Stimulated activated CD4-positive, alpha-beta T cell treated with anti-CD3 and anti-CD28 coated beads, Interleukin-1b, Interleukin-23, amount 100 ng/mL, for 1 hour (primary cell): ENCODE results near the gene FGF14.

Experiments used
- DNase-seq, 2 donors: peaks; one replicate each; pipeline ENCODE4 v3.0.0-alpha.2; 2020; ENCODE audit warnings: low read depth in 2 of 2

The FGF14 gene

DNA sequence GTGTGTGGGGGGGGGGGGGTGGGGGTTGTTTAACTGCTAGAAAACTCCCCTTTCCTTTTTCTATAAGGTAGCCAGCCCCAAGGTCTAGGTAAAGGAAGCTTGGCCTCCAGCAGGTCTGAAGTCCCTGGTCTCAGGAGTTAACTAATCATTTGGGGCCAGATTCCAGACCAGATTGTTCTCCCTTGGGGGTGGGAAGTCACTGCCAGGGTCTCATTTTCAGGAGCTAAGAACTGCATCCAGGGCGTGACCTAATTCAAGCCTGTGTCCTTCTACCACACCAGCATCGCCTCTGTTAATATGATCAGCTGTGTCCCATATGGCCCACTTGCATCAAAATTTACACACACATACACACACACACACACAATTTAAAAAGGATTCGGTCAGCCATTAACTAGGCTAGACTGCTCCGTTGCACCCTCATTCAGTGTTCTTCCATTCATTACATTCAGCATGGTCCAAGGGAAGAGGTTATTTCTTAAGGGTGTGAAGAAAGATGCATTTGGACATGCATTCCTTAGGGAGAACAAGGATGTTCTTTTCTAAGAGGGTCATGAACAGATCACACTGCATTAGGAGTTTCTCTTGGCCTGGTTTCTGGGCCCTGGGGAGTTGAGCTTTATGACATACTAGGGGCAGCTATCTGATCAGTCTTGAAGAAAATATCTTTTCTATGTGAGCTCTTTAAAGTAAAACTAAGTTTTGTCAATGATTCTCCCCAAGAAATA is 91.0 kb downstream of the FGF14 start:
- DNase-seq: no peak

GRCh38 chr13:102309110-102309509 is 92.7 kb downstream of the FGF14 start:
- no peak for DNase-seq

GRCh38 chr13:102302534-102302933 is 99.3 kb downstream of the FGF14 start:
- DNase-seq: no peak

DNA sequence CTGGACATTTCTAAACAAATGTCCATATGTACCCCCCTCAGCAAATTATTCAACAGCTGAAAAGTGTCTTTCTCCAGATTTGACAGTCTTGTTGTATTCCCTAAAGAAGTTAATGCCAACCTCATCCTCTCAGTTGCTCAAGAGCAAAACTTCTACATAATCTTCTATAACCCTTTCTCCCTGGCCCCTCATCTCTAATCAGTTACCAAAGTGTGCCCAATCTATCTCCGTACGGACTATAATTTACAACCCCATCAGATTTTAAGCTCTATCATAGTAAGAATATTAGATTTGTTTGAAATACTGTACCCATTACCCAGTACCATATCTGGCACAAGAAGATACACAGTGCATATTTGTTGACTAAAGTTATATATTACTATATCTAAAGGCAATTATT is 101.5 kb downstream of the FGF14 start:
- DNase-seq: no peak

DNA sequence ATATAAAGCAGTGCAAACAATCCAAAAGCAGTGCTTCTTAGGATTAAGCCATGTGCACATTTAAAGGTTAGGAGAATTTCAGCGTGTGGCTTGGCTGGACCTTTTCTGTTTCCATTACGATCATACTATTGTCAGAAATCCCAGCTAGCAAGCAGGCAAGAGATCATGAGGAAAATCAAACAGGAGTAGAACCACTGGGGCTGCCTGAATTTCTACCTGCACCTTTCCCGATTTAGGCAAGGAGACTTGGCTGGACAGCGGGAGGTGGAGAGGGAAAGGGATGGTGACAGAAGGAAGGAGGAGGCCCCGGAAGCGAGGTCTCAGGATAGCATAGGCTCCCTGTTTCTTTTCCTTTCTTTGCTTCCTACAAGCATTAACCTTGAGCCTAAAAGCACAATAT is 102.5 kb downstream of the FGF14 start:
- no peak for DNase-seq

GRCh38 chr13:102298051-102298450 is 103.8 kb downstream of the FGF14 start:
- DNase-seq: no peak

DNA sequence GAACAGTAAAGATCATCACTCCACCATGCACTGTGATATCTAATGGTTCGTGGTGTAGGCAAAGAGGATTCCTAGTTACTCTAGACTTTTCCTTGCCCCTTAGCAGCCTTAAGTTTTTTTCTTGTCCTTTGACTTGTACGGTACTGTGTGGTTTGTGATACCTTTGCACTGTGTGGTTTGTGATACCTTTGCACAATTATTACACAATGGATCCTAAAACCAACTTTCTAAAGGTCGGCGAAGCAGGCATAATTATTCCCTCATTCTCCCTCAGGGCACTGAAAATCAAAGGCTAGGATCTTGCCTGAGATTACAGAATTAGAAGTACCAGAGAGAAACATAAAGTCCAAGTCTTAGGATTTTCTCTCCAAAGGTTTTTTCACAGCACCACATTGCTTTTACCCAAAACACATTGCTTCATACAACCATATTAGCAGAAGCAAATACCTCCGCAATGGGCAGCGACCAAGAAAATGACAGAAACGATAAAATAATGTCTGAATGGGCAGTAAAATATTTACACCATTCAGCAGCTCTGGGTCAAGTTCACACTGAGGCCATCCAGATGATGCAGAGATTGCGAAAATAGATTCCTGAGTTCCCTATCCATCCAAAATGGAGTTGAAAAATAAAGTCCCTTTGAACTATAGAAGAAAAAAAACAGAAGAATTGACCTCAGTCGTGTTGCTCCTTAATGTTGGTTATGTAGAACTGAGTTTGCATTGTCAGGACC is 106.4 kb downstream of the FGF14 start:
- DNase-seq: no peak

GRCh38 chr13:102294407-102295018 is 107.3 kb downstream of the FGF14 start:
- no peak for DNase-seq

GRCh38 chr13:102293723-102294122 is 108.1 kb downstream of the FGF14 start:
- DNase-seq: no peak

GRCh38 chr13:102291587-102292218 is 110.1 kb downstream of the FGF14 start:
- DNase-seq: no peak

GRCh38 chr13:102289606-102290005 is 112.2 kb downstream of the FGF14 start:
- DNase-seq: no peak

GRCh38 chr13:102286326-102286725 is 115.5 kb downstream of the FGF14 start:
- no peak for DNase-seq

DNA sequence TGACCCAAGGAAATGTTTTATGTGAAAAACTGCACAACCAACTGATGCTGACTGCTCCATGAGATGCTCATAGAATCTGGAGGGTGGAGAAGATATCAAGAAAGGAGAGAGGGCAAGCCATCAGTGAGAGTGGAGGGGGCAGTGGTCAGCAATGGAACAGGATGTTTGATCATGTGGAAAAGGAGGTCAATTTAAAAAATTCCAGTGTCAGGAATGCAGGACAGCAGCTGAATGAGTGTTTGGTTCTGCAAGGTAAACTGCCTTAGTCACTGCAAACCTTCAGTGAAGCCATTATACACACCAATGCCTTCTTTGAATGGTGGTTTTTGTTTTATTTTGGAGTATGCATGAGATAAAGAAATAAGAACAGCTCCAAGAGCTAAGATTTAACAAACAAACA is 121.5 kb downstream of the FGF14 start:
- DNase-seq: no peak

- DNase-seq: no peak
These were observed 124.6 kb downstream of the FGF14 start for GRCh38 chr13:102277286-102277685.

- no peak for DNase-seq
These were observed 125.4 kb downstream of the FGF14 start for GRCh38 chr13:102276404-102276803.

GRCh38 chr13:102275969-102276368 is 125.9 kb downstream of the FGF14 start:
- DNase-seq: no peak

GRCh38 chr13:102273111-102273510 is 128.7 kb downstream of the FGF14 start:
- no peak for DNase-seq

- DNase-seq: no peak
These were observed 134.7 kb downstream of the FGF14 start for GRCh38 chr13:102267191-102267590.

- no peak for DNase-seq
These were observed 140.0 kb downstream of the FGF14 start for GRCh38 chr13:102261809-102262208.

GRCh38 chr13:102261316-102261715 is 140.5 kb downstream of the FGF14 start:
- no peak for DNase-seq

- no peak for DNase-seq
These were observed 141.6 kb downstream of the FGF14 start for GRCh38 chr13:102260256-102260655.

DNA sequence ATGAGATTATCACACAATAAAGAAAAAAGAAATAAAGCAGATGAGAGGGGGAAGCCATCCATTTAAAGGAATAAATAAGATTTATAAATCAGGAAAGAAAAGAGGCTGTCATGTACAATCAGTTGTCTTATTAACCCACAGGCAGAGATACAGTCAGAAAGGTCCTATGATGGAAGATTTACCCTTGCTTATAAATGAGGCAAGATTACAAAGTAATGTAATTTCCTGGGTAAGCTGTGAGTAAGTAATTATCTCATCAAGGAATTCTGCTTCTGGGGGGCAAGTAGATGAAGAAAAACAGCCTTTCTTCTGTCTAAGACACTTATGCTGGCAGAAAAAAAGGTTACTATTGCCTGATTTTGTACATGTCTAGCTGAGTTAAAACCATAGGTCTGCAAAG is 146.4 kb downstream of the FGF14 start:
- DNase-seq: no peak

GRCh38 chr13:102251817-102252216 is 150.0 kb downstream of the FGF14 start:
- no peak for DNase-seq
